Osteocyte (in vitro differentiated cells): ENCODE data around the gene SKAP1. TPM values are rescaled to one million over a fixed set of nuclear protein-coding genes. Genes with fewer than 3 reads are reported as not detected.

Source experiments
- DNase-seq: peaks from one replicate; pipeline ENCODE4 v3.0.0; 2021; ENCODE audit warnings: mixed read lengths; ENCODE audit not compliant: unreplicated experiment; ENCODE audit errors: extremely low spot score
- H3K27ac Mint-ChIP-seq: one replicate; pipeline ENCODE4 v1.8.0; 2021; ENCODE audit warnings: mild to moderate bottlenecking, mixed read lengths; ENCODE audit not compliant: unreplicated experiment
- H3K27me3 Mint-ChIP-seq: one replicate; pipeline ENCODE4 v1.8.0; 2021; ENCODE audit warnings: mixed read lengths; ENCODE audit not compliant: unreplicated experiment
- H3K36me3 Mint-ChIP-seq: one replicate; pipeline ENCODE4 v1.8.0; 2021; ENCODE audit warnings: mixed read lengths; ENCODE audit not compliant: unreplicated experiment
- H3K4me1 Mint-ChIP-seq: one replicate; pipeline ENCODE4 v1.8.0; 2021; ENCODE audit warnings: mixed read lengths; ENCODE audit not compliant: unreplicated experiment
- H3K4me3 Mint-ChIP-seq: one replicate; pipeline ENCODE4 v1.8.0; 2021; ENCODE audit warnings: mild to moderate bottlenecking, moderate library complexity, mixed read lengths; ENCODE audit not compliant: unreplicated experiment
- H3K9me3 Mint-ChIP-seq: one replicate; pipeline ENCODE4 v1.8.0; 2021; ENCODE audit warnings: mixed read lengths; ENCODE audit not compliant: unreplicated experiment
- CTCF ChIP-seq: fragments of 200-600 bp; sonication (generic); IDR thresholded peaks from 2 replicates; pipeline ENCODE4 v1.5.0; 2021; ENCODE audit warnings: antibody characterized with exemption, mild to moderate bottlenecking, moderate library complexity
- total RNA-seq: library from RNA; stranded (reverse); gene quantifications from 2 replicates; pipeline ENCODE4 v1.2.1, GENCODE V29; 2021

SKAP1 gene
- total RNA-seq, 1 donor from 2014 or later = not detected

- no peaks in the 10 kb centered on the region for H3K4me1 Mint-ChIP-seq
- no peaks in the 10 kb centered on the region for H3K36me3 Mint-ChIP-seq
- H3K9me3 Mint-ChIP-seq = no peaks in the 10 kb centered on the region
- no peak overlapping the region for H3K4me3 Mint-ChIP-seq
- H3K27me3 Mint-ChIP-seq = peaks cover 89% of the 10 kb centered on the region
- no peak for TF ChIP-seq CTCF
- DNase-seq = no peak
- H3K27ac Mint-ChIP-seq = no peak overlapping the region
Measured at GRCh38 chr17:48311324-48311723, 118.7 kb downstream of the SKAP1 start.

GRCh38 chr17:48310748-48311213 lies 119.2 kb downstream of the SKAP1 start:
- no peaks in the 10 kb centered on the region for H3K36me3 Mint-ChIP-seq
- H3K9me3 Mint-ChIP-seq = no peaks in the 10 kb centered on the region
- H3K4me3 Mint-ChIP-seq = no peak overlapping the region
- peaks cover 89% of the 10 kb centered on the region for H3K27me3 Mint-ChIP-seq
- no peak overlapping the region for H3K27ac Mint-ChIP-seq
- DNase-seq = no peak
- TF ChIP-seq CTCF = no peak
- H3K4me1 Mint-ChIP-seq = no peaks in the 10 kb centered on the region

- Mint-ChIP-seq H3K4me1 (no peaks in the 10 kb centered on the region), H3K4me3 (no peak overlapping the region), H3K9me3 (no peaks in the 10 kb centered on the region), H3K36me3 (no peaks in the 10 kb centered on the region), H3K27me3 (peaks cover 90% of the 10 kb centered on the region), H3K27ac (no peak overlapping the region)
- TF ChIP-seq CTCF = no peak
- DNase-seq = no peak
Measured at GRCh38 chr17:48308581-48308980, 121.4 kb downstream of the SKAP1 start.

- peak; percentile 76 for TF ChIP-seq CTCF
- H3K4me1 Mint-ChIP-seq = no peaks in the 10 kb centered on the region
- no peaks in the 10 kb centered on the region for H3K9me3 Mint-ChIP-seq
- H3K27ac Mint-ChIP-seq = no peak overlapping the region
- no peak overlapping the region for H3K4me3 Mint-ChIP-seq
- DNase-seq = no peak
- H3K27me3 Mint-ChIP-seq = peaks cover 89% of the 10 kb centered on the region
- no peaks in the 10 kb centered on the region for H3K36me3 Mint-ChIP-seq
Measured at GRCh38 chr17:48307814-48308411, 122.1 kb downstream of the SKAP1 start.

GRCh38 chr17:48307255-48307654 lies 122.8 kb downstream of the SKAP1 start:
- no peak for TF ChIP-seq CTCF
- H3K4me3 Mint-ChIP-seq = no peak overlapping the region
- no peak overlapping the region for H3K27ac Mint-ChIP-seq
- DNase-seq = no peak
- peaks cover 88% of the 10 kb centered on the region for H3K27me3 Mint-ChIP-seq
- no peaks in the 10 kb centered on the region for H3K9me3 Mint-ChIP-seq
- no peaks in the 10 kb centered on the region for H3K36me3 Mint-ChIP-seq
- H3K4me1 Mint-ChIP-seq = no peaks in the 10 kb centered on the region
